Liver (tissue), 3 donors: Measurements from ENCODE around the gene PRG2.

Source experiments
- CTCF ChIP-seq: fragments of 150-350 bp; IDR thresholded peaks from 2 replicates; pipeline ENCODE4 v1.5.1; 2017; ENCODE audit warnings: improper control_type of control experiment, low read depth, low read length; ENCODE audit not compliant: missing input control
- FOXA1 ChIP-seq: IDR thresholded peaks from 2 replicates; pipeline ENCODE4 v1.6.1; 2016; ENCODE audit warnings: antibody characterized with exemption
- GABPA ChIP-seq, 2 donors: IDR thresholded peaks in 1 of 2; conservative IDR thresholded peaks in 1 of 2; 2 replicates each; pipeline ENCODE4 v1.6.1; 2016; ENCODE audit warnings: antibody characterized with exemption in 2 of 2, mild to moderate bottlenecking in 1 of 2, moderate library complexity in 1 of 2
- JUND ChIP-seq, 2 donors: IDR thresholded peaks; 2 replicates each; pipeline ENCODE4 v1.6.1; 2016; ENCODE audit warnings: antibody characterized with exemption in 2 of 2
- NR2F2 ChIP-seq: IDR thresholded peaks from 2 replicates; pipeline ENCODE4 v1.6.1; 2016; ENCODE audit warnings: antibody characterized with exemption
- RAD21 ChIP-seq, 2 donors: IDR thresholded peaks; 2 replicates each; pipeline ENCODE4 v1.6.1; 2016; ENCODE audit warnings: antibody characterized with exemption in 2 of 2, mild to moderate bottlenecking in 2 of 2
- REST ChIP-seq: IDR thresholded peaks from 2 replicates; pipeline ENCODE4 v1.6.1; 2016; ENCODE audit warnings: antibody characterized with exemption, mild to moderate bottlenecking
- SP1 ChIP-seq: IDR thresholded peaks from 2 replicates; pipeline ENCODE4 v1.6.1; 2018; ENCODE audit warnings: antibody characterized with exemption, mild to moderate bottlenecking
- YY1 ChIP-seq: IDR thresholded peaks from 2 replicates; pipeline ENCODE4 v1.6.1; 2016; ENCODE audit warnings: antibody characterized with exemption, mild to moderate bottlenecking
- TF ChIP-seq, protein P1 (sequence below): IDR thresholded peaks from 2 replicates; pipeline ENCODE4 v1.6.1; 2016; ENCODE audit warnings: antibody characterized with exemption
- TF ChIP-seq, protein P2 (sequence below): IDR thresholded peaks from 2 replicates; pipeline ENCODE4 v1.6.1; 2016; ENCODE audit warnings: antibody characterized with exemption
- donor health status: healthy.
- donor health status: healthy.

DNA sequence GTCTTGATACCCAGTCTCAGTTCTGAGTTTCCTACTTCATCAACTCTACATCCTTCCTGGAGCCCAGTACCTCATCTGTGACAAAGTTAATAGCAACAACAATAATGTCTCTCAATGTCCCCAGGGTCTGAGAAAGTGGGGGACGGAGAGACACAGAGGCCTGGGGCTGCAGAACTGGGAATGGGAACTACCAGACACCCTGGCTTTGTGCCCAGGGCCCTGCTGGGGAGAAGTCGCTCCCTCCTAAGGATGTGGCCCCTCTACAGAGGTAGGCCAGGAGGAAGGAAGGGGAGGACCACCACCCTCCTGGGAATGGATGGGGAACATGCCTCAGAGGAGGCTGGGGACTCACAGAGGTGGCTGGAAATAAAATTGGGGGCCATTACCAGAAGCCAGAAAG is 15.0 kb downstream of the PRG2 start:
- TF ChIP-seq CTCF: no peak
- TF ChIP-seq GABPA (IDR thresholded peaks at IDR 0.05 in 1 of 2, conservative IDR thresholded peaks at IDR 0.05 in 1 of 2): no peak
- TF ChIP-seq, protein P1, sequence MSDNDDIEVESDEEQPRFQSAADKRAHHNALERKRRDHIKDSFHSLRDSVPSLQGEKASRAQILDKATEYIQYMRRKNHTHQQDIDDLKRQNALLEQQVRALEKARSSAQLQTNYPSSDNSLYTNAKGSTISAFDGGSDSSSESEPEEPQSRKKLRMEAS: no peak
- TF ChIP-seq YY1: no peak
- TF ChIP-seq NR2F2: no peak
- no peak for TF ChIP-seq FOXA1
- TF ChIP-seq, protein P2, sequence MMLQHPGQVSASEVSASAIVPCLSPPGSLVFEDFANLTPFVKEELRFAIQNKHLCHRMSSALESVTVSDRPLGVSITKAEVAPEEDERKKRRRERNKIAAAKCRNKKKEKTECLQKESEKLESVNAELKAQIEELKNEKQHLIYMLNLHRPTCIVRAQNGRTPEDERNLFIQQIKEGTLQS: no peak
- no peak for TF ChIP-seq SP1
- no peak for TF ChIP-seq JUND (IDR thresholded peaks at IDR 0.05)
- TF ChIP-seq REST: no peak
- TF ChIP-seq RAD21 (IDR thresholded peaks at IDR 0.05): no peak
